HG03378 (cell line): ENCODE data around the gene PIP5KL1.

Experiments used
- ATAC-seq: cut with Tn5 transposase; IDR thresholded peaks from one replicate; pipeline ENCODE4 v1.9.1; 2021; ENCODE audit warnings: mild to moderate bottlenecking, moderate library complexity; ENCODE audit not compliant: unreplicated experiment

The PIP5KL1 gene

DNA sequence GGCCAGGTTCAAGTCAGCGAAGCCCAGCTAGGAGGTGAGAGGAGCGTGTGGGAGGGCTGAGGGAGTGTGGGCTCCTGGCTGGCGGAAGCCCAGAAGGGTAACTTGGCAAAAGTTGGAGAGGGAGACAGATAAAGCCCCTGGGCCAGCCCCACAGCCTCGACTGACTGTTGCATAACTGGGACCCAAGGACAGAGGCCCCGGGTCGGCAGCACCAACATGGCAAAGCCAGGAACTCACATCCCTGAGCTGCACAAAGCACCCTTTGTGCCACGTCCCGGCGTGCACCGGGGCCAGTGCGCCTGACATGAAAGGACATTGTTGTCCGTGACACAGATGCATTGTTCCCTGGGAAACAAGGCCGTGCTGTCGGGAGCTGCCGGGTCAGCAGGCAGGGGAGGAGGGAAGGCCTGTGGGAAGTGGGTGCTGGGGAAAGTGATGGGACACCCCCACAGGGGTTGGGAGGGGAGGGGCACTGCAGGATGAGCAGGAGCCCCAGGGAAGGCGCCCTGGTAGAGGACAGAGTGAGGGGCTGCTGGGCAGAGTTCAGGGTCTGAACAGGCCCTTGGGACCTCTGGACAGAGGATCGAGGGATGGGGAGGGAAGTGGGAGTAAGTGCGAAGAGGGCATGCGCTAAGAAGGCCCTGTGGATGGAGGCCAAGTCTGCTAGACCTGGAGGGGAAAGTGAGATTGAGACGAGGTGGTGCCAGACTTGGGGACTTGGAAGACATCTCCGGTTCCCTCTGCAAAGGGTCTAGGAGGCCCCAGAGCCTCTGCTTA is 20.1 kb upstream of the PIP5KL1 start:
- no peak for ATAC-seq

GRCh38 chr9:127949827-127950512 is 19.4 kb upstream of the PIP5KL1 start:
- no peak for ATAC-seq

- no peak for ATAC-seq
Measured at GRCh38 chr9:127947841-127948710, 17.5 kb upstream of the PIP5KL1 start.

DNA sequence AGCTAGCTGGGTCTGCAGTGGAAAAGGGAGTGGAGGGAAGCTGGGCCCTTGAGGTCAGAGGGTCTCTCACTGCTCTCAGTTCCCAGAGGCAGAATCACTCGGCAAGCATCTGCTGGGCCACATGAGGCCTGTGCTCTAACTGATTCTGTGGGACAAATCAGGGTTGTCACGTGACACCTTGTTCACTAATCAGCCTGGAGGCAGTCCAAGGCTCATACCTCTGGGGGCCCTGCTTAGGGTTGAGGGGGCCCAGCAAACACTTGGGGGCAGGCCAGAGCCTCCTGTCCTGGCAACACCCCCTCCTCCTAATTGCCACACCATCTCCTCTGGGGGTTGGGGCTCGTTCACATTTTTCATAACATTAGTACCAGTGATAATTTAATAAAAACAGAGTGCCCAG is 16.2 kb upstream of the PIP5KL1 start:
- ATAC-seq = no peak

DNA sequence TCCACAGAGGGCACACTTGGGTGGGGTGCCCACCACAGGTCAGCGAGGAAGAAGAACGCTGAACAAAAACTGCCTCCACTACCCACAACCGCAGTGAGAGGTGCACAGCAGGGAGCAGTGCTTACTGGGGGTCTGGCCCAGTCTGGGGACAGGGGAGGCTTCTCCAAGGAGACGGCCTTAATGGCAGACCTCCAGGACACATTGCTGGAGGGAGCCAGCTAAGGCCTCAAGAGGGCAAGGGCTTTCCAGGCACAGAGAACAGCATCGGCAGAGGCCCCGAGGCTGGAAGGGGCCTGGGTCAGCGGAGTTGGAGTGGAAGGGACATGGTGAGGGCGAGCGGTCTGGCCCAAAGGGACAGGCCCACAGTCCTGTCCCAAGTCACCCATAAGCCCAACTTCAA is 15.4 kb upstream of the PIP5KL1 start:
- no peak for ATAC-seq

DNA sequence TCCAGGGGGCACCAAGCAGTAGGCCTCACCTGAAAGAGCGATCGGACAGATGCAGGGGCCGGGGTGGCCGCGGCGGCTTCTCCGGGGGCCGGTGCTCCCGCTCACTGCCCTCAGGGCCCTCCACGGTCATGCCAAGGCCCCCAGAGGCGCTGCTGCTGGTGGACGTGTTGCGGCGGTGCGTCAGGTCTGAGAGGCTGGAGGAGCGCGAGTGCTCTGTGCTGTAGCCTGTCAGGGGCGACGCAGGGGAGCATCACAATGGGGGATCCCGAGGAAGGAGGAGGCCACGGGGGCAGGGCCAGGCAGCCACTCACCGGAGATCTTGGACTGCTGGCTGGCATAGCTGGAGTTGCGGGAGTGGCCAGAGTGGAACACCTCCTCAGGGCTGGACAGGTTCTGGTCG is 14.8 kb upstream of the PIP5KL1 start:
- no peak for ATAC-seq

GRCh38 chr9:127944586-127945218 is 14.1 kb upstream of the PIP5KL1 start:
- ATAC-seq = no peak

GRCh38 chr9:127943731-127944144 is 13.2 kb upstream of the PIP5KL1 start:
- ATAC-seq = no peak

- ATAC-seq = no peak
Measured at GRCh38 chr9:127943011-127943662, 12.6 kb upstream of the PIP5KL1 start.

DNA sequence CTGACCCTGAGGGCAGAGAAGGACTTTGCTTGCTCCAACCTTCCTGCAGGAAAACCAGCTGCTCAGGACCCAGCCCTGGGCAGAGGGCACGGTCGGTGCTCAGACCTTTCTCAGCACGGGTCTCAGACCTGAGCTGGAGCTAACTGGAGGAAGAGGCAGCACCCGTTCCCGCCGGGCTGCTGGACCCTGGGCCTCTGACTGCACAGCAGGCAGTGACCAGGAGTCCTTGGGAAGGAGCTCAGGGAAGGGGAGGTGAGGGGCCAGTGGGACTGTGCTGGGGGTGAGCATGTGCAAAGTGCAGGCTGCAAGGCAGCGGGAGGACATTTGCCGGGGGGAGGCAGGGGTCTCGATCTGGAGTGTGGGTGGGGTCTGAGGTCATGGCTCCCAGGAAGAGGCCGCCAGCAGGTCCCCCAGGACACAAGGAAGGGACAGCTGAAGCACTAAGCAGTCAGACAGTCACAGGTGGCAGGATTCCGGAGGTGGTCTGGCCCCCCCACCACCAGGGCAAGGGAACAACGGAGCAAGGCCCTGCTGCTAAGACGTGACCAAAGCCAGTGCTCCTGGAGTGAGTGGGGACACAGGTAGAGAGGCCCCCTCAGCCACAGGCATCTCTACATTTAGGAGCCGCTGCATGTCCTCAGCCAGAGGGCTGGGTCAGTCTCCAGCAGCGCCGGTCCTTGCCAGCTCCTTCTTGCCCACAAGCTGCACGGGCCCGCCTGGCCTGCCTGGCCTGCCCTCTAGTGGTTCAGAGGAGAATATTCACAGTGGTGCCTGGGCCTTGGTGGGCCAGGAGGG is 11.8 kb upstream of the PIP5KL1 start:
- ATAC-seq = no peak

GRCh38 chr9:127941961-127942215 is 11.3 kb upstream of the PIP5KL1 start:
- ATAC-seq = no peak

GRCh38 chr9:127941062-127941960 is 10.7 kb upstream of the PIP5KL1 start:
- ATAC-seq = no peak

DNA sequence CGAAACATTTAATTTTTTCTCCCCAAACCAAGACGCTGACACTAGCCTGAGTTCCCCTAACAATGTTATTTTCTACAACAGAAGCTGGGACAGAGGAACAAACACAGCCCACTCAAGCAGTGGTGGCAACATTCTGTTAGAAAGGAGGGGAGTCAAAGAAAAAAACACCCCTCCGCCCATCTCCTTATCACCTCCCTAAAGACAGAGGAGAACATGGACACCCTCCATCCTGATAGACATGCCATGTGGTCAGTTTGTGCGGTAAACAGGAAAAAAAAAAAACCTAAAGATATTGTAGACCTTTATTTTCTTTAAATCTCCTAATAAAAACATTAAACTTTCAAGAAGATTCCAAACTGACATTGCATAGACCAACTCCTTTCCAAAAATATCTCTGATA is 10.0 kb upstream of the PIP5KL1 start:
- ATAC-seq = no peak

GRCh38 chr9:127938298-127938690 is 7.7 kb upstream of the PIP5KL1 start:
- ATAC-seq = no peak

GRCh38 chr9:127937388-127938297 is 7.1 kb upstream of the PIP5KL1 start, which contains the start of gene DPM2:
Gene DPM2 (minus strand): TSS chr9:127937854. CDS start chr9:127937820, 34 bp downstream.
- peak; percentile 52 for ATAC-seq

GRCh38 chr9:127937056-127937387 is 6.4 kb upstream of the PIP5KL1 start:
- ATAC-seq = no peak

DNA sequence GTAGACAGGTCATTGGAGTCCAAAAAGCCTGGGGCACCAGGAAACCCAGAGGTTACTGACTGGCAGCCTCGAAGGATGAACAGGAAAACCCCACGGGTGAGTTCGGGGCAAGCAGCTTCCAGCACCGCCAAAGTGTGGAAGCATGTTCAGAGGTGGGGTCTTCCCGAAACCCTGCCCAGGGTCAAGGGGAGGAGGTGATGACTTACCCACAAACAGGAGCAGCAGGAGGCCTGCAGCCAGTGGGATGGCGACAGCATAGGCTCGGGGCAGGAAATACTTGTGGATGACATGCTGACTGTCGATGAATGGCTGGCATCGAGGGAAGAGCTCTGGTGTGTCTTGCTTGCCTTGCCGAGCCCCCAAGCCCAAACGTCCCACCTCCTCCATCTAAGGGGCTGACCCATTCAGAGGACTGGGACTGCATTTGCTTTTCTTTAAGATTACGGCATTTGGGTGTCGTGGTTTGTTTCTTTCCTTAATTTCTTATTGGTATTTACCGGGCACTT is 5.8 kb upstream of the PIP5KL1 start:
- ATAC-seq = no peak

DNA sequence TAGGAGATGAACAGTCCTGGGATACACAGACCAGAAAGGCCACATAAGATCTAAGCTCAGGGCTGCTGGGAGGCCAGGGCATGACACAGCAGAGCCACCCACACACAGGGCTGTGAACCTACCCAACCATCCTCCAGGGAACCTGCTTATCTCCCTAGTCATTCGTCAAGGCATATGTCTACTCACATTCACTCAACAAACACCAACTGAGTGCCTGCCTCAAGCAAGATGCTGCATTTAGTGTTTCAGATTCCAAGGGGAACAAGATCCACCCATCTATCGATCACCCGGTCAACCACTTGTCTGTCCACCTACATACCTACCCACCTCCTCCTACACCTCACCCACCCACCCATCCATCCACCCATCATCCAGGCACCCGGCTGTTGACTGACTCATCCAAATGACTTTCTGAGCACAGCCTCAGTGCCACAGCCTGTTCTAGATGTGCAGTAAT is 5.2 kb upstream of the PIP5KL1 start:
- ATAC-seq = no peak
